Endothelial cell of umbilical vein (primary cell): ENCODE measurements around the gene ATL1. TPM values are rescaled to one million over a fixed set of nuclear protein-coding genes. Genes with fewer than 3 reads are reported as not detected.

Experiments
- BruUV-seq: library from RNA; stranded (reverse); fragments of 400-500 nt; replicated peaks from 2 replicates; lab custom pipeline; 2021; lab: Mats Ljungman, UMichigan
- CTCF ChIA-PET: fragments of 300-600, 350-600 bp; sonication (Branson Sonifier 250); formaldehyde crosslinking; loops from one replicate; lab custom pipeline; 2021; ENCODE audit warnings: antibody characterized with exemption, inconsistent platforms; lab: Charles Lee
- POLR2A ChIA-PET: fragments of 300-600, 350-600 bp; sonication (Branson Sonifier 250); formaldehyde crosslinking; loops from one replicate; lab custom pipeline; 2021; ENCODE audit warnings: antibody characterized with exemption, inconsistent platforms; lab: Charles Lee
- DNase-seq: peaks from one replicate; pipeline ENCODE4 v3.0.0-alpha.2; 2011; ENCODE audit warnings: low read depth, low spot score
- FAIRE-seq: peaks from 2 replicates; lab custom pipeline; 2011; peaks lifted over from hg19 to GRCh38; lab: Jason Lieb, UNC
- H2AFZ ChIP-seq: 2 replicates; pipeline ENCODE4 v1.6.0; 2012; ENCODE audit warnings: low read depth, low read length, control low read depth, inconsistent platforms
- H3K27ac ChIP-seq: 2 replicates; pipeline ENCODE4 v1.5.1; 2011; ENCODE audit warnings: low read depth, mild to moderate bottlenecking, control low read depth, low read length, moderate library complexity; ENCODE audit not compliant: insufficient read depth
- H3K27me3 ChIP-seq, 2 experiments: 2 replicates each; pipeline versions ENCODE4 v1.6.0 to v1.6.1; 2011; ENCODE audit warnings: low read length in 2 of 2, mixed read lengths in 1 of 2; ENCODE audit not compliant: control insufficient read depth in 2 of 2, insufficient read depth in 2 of 2
- H3K36me3 ChIP-seq, 2 experiments: 2 replicates in 1 of 2; 3 replicates in 1 of 2; pipeline ENCODE4 v1.5.1; 2011; ENCODE audit warnings: low read length in 2 of 2, mild to moderate bottlenecking in 1 of 2, moderate library complexity in 1 of 2; ENCODE audit not compliant: control insufficient read depth in 2 of 2, insufficient read depth in 2 of 2; ENCODE audit errors: extremely low read depth in 1 of 2
- H3K4me1 ChIP-seq: 3 replicates; pipeline ENCODE4 v1.5.1; 2011; ENCODE audit warnings: mild to moderate bottlenecking, low read length; ENCODE audit not compliant: control insufficient read depth, insufficient read depth; ENCODE audit errors: extremely low read depth
- H3K4me2 ChIP-seq: 2 replicates; pipeline ENCODE4 v1.6.1; 2011; ENCODE audit warnings: low read length, control low read depth, mixed read lengths; ENCODE audit not compliant: insufficient read depth
- H3K4me3 ChIP-seq, 3 experiments: fragments of 200-600 bp in 1 of 3; sonication (generic), shearing (Covaris generic) in 1 of 3; replicated peaks in 1 of 3; 2 replicates each; pipeline ENCODE4 v1.5.1; 2011 to 2016; ENCODE audit warnings: control low read depth in 3 of 3, low read length in 3 of 3, mild to moderate bottlenecking in 2 of 3, inconsistent platforms in 1 of 3, low read depth in 1 of 3, moderate library complexity in 1 of 3; ENCODE audit not compliant: insufficient read depth in 1 of 3
- H3K79me2 ChIP-seq: 2 replicates; pipeline ENCODE4 v1.6.0; 2012; ENCODE audit warnings: low read length, inconsistent platforms; ENCODE audit not compliant: control insufficient read depth, insufficient read depth
- H3K9ac ChIP-seq: replicated peaks from 2 replicates; pipeline ENCODE3; 2011; ENCODE audit warnings: low read length, control low read depth; ENCODE audit not compliant: insufficient read depth; ENCODE audit errors: extremely low read depth
- H3K9me1 ChIP-seq: replicated peaks from 3 replicates; pipeline ENCODE4 v1.6.0; 2011; ENCODE audit warnings: mild to moderate bottlenecking, low read length; ENCODE audit not compliant: control insufficient read depth, insufficient read depth; ENCODE audit errors: extremely low read depth
- H3K9me3 ChIP-seq: replicated peaks from 2 replicates; pipeline ENCODE4 v1.5.1; 2012; ENCODE audit warnings: low read length, inconsistent platforms; ENCODE audit not compliant: control insufficient read depth, insufficient read depth
- H4K20me1 ChIP-seq: replicated peaks from 2 replicates; pipeline ENCODE3; 2011; ENCODE audit warnings: mild to moderate bottlenecking, low read length; ENCODE audit not compliant: control insufficient read depth, insufficient read depth; ENCODE audit errors: extremely low read depth
- CTCF ChIP-seq, 2 donors: IDR thresholded peaks; 1 replicate in 1 of 2; 2 replicates in 1 of 2; pipeline ENCODE4 v1.5.1; 2011; ENCODE audit warnings: low read length in 2 of 2, mild to moderate bottlenecking in 2 of 2, moderate library complexity in 2 of 2, control low read depth in 1 of 2, inconsistent platforms in 1 of 2, low read depth in 1 of 2; ENCODE audit not compliant: insufficient read depth in 1 of 2; ENCODE audit errors: extremely low read depth in 1 of 2
- EZH2 ChIP-seq: IDR thresholded peaks from 2 replicates; pipeline ENCODE4 v1.6.1; 2012; ENCODE audit warnings: borderline replicate concordance, low read depth, mild to moderate bottlenecking, moderate library complexity, low read length, inconsistent platforms; ENCODE audit not compliant: severe bottlenecking
- FOS ChIP-seq: IDR thresholded peaks from 2 replicates; pipeline ENCODE4 v1.6.1; 2011; ENCODE audit warnings: mild to moderate bottlenecking, low read length, moderate library complexity, borderline replicate concordance; ENCODE audit not compliant: insufficient read depth
- GATA2 ChIP-seq: IDR thresholded peaks from 2 replicates; pipeline ENCODE4 v1.7.0; 2011; ENCODE audit warnings: low read depth, mild to moderate bottlenecking, moderate library complexity, mixed read lengths, low read length; ENCODE audit not compliant: insufficient read length, insufficient read depth
- JUN ChIP-seq: IDR thresholded peaks from 2 replicates; pipeline ENCODE4 v1.6.1; 2011; ENCODE audit warnings: borderline replicate concordance, low read depth; ENCODE audit not compliant: insufficient read length, insufficient read depth
- MAX ChIP-seq: IDR thresholded peaks from 2 replicates; pipeline ENCODE4 v1.6.1; 2011; ENCODE audit not compliant: insufficient read depth, insufficient read length
- MYC ChIP-seq: IDR thresholded peaks from one replicate; pipeline ENCODE4 v1.6.1; 2011; ENCODE audit warnings: mild to moderate bottlenecking, low read depth, low read length
- POLR2A ChIP-seq: IDR thresholded peaks from 2 replicates; pipeline ENCODE4 v1.6.1; 2012; ENCODE audit warnings: low read depth, mild to moderate bottlenecking, control low read depth, low read length
- POLR2AphosphoS5 ChIP-seq: IDR thresholded peaks from 2 replicates; pipeline ENCODE4 v1.6.1; 2012; ENCODE audit warnings: low read depth, mild to moderate bottlenecking, control low read depth, low read length, moderate library complexity; ENCODE audit not compliant: insufficient read depth
- dilution Hi-C: fragments of 300-500 bp; cut with MboI; formaldehyde crosslinking; loops from one replicate; pipeline ENCODE4 v1.15.0; 2019; ENCODE audit warnings: low sequenced_read_pairs; ENCODE audit not compliant: extremely low pct_ligation_motif_present
- intact Hi-C: fragments of 100-400 bp; cut with micrococcal nuclease; formaldehyde crosslinking; loops from one replicate; pipeline ENCODE4 v1.10.0; 2022
- polyA plus RNA-seq, 4 experiments: library from polyadenylated mRNA; depleted of rRNA in 3 of 4; stranded (reverse) in 3 of 4; unstranded in 1 of 4; fragments of >200 nt; gene quantifications; 2 replicates each; pipeline versions ENCODE4 v1.2.1 to v1.2.3, GENCODE V29; 2011 to 2012; ENCODE audit warnings: missing spikeins in 1 of 4
- total RNA-seq: library from RNA; stranded (reverse); gene quantifications from 2 replicates; pipeline ENCODE4 v1.2.3, GENCODE V29; 2021

Gene ATL1
- total and polyA plus RNA-seq, 2 donors (not counting 3 experiments of a cell fraction or from before 2014, with no cell fraction given), result 1.1 to 5.1 TPM

GRCh38 chr14:50520947-50521815 lies 38.8 kb upstream of the ATL1 start:
- intact Hi-C loops (no loop called here), dilution Hi-C loops (no loop called here)
- peak overlapping the region; percentile 81 for H3K4me2 ChIP-seq
- peak overlapping the region; percentile 53 for H3K9ac ChIP-seq
- H3K9me1 ChIP-seq, result no peaks in the 10 kb centered on the region
- CTCF ChIA-PET, result interaction anchor here (0.5 to 1.9 kb wide), 4 partner anchors 17 to 209 kb away, joined by 3 to 10 read pairs (median 4); partner anchors contain the start of gene DMAC2L
- DNase-seq (peak; percentile 92), FAIRE-seq (peak; percentile 40)
- H3K27ac ChIP-seq, result peak overlapping the region; percentile 87
- POLR2A ChIA-PET, result no interaction called here
- H3K27me3 ChIP-seq, result no peaks in the 10 kb centered on the region
- no peak overlapping the region for H3K4me3 ChIP-seq
- no peaks in the 10 kb centered on the region for H3K36me3 ChIP-seq
- peaks cover 33% of the 10 kb centered on the region for H3K4me1 ChIP-seq
- TSS peak; percentile 69 for BruUV-seq
- H2AFZ ChIP-seq, result no peak overlapping the region
- no peaks in the 10 kb centered on the region for H3K9me3 ChIP-seq
- H4K20me1 ChIP-seq, result peaks cover 1% of the 10 kb centered on the region
- peaks cover 94% of the 10 kb centered on the region for H3K79me2 ChIP-seq
- TF ChIP-seq GATA2 (peak; percentile 59), MAX (no peak), POLR2A (no peak), FOS (peak; percentile 97), CTCF (IDR thresholded peaks at IDR 0.05; ENCODE audit: extremely low read depth in 1 of 2, insufficient read depth in 1 of 2, low read depth in 1 of 2, low read length in 2 of 2) (no peak), EZH2 (no peak), POLR2AphosphoS5 (peak; percentile 43), MYC (no peak), JUN (peak; percentile 95)
